CD4-positive, alpha-beta memory T cell (primary cell): Measurements from ENCODE around the gene TEKT4. TPM values are rescaled to one million over a fixed set of nuclear protein-coding genes. Genes with fewer than 3 reads are reported as not detected.
"Not testable (repeated sequence)": the region's sequence is repeated elsewhere in the genome, so short reads cannot be mapped to it uniquely, and the experiment has no call there.

Source experiments
- CTCF ChIA-PET: fragments of 350-600 bp; sonication (Branson Sonifier 250); formaldehyde crosslinking; loops from one replicate; lab custom pipeline; 2021; ENCODE audit warnings: inconsistent platforms; ENCODE audit not compliant: partially characterized antibody; lab: Charles Lee
- POLR2A ChIA-PET: fragments of 350-600 bp; sonication (Branson Sonifier 250); formaldehyde crosslinking; loops from one replicate; lab custom pipeline; 2021; ENCODE audit not compliant: partially characterized antibody; lab: Charles Lee
- DNase-seq, 5 donors: peaks; one replicate each; pipeline versions ENCODE4 v3.0.0 to v3.0.0-alpha.2; 2020 to 2022; ENCODE audit warnings: mixed read lengths in 1 of 5
- H3K27ac ChIP-seq: one replicate; pipeline ENCODE4 v1.7.0; 2013; ENCODE audit warnings: low read depth, low read length
- H3K27me3 ChIP-seq: 2 replicates; pipeline ENCODE4 v1.7.0; 2013; ENCODE audit warnings: mild to moderate bottlenecking, low read length, moderate library complexity; ENCODE audit not compliant: insufficient read depth
- H3K36me3 ChIP-seq: 2 replicates; pipeline ENCODE4 v1.7.0; 2013; ENCODE audit warnings: mild to moderate bottlenecking, low read length, moderate library complexity; ENCODE audit not compliant: insufficient read depth
- H3K4me1 ChIP-seq: 2 replicates; pipeline ENCODE4 v1.7.0; 2013; ENCODE audit warnings: mild to moderate bottlenecking, low read length, moderate library complexity; ENCODE audit not compliant: insufficient read depth
- H3K4me3 ChIP-seq, 2 donors: one replicate each; pipeline ENCODE4 v1.7.0; 2013; ENCODE audit warnings: low read length in 2 of 2, mild to moderate bottlenecking in 1 of 2
- H3K9me3 ChIP-seq, 2 donors: one replicate each; pipeline ENCODE4 v1.7.0; 2013; ENCODE audit warnings: low read length in 2 of 2, control low read depth in 1 of 2; ENCODE audit not compliant: control insufficient read depth in 1 of 2
- H3K27ac Mint-ChIP-seq, 7 donors: one replicate each; pipeline ENCODE4 v1.8.0; 2020 to 2021; ENCODE audit warnings: mixed read lengths in 7 of 7, mild to moderate bottlenecking in 6 of 7, inconsistent platforms in 3 of 7, moderate library complexity in 3 of 7
- H3K27me3 Mint-ChIP-seq, 2 donors: one replicate each; pipeline ENCODE4 v1.8.0; 2020 to 2021; ENCODE audit warnings: mixed read lengths in 2 of 2
- H3K36me3 Mint-ChIP-seq, 2 donors: one replicate each; pipeline ENCODE4 v1.8.0; 2020 to 2021; ENCODE audit warnings: mixed read lengths in 2 of 2, inconsistent platforms in 1 of 2, mild to moderate bottlenecking in 1 of 2
- H3K4me1 Mint-ChIP-seq, 4 donors: one replicate each; pipeline ENCODE4 v1.8.0; 2020 to 2021; ENCODE audit warnings: mixed read lengths in 4 of 4, mild to moderate bottlenecking in 1 of 4
- H3K4me3 Mint-ChIP-seq, 8 donors: one replicate each; pipeline ENCODE4 v1.8.0; 2020 to 2021; ENCODE audit warnings: mixed read lengths in 8 of 8, mild to moderate bottlenecking in 7 of 8, moderate library complexity in 6 of 8, inconsistent platforms in 3 of 8
- H3K9me3 Mint-ChIP-seq, 8 donors: one replicate each; pipeline ENCODE4 v1.8.0; 2020 to 2021; ENCODE audit warnings: mixed read lengths in 8 of 8, mild to moderate bottlenecking in 5 of 8, inconsistent platforms in 3 of 8, moderate library complexity in 1 of 8
- intact Hi-C: fragments of 100-400 bp; cut with micrococcal nuclease; formaldehyde crosslinking; loops from one replicate; pipeline ENCODE4 v1.15.1; 2023
- polyA plus RNA-seq, 2 donors: library from polyadenylated mRNA; unstranded; fragments of 300-500 nt; fragmentation: Illumina TruSeq; gene quantifications; one replicate each; pipeline ENCODE4 v1.2.3, GENCODE V29; 2021
- total RNA-seq, 2 experiments: library from RNA; stranded (reverse); gene quantifications; one replicate each; pipeline ENCODE4 v1.2.3, GENCODE V29; 2021

Gene TEKT4
- total and polyA plus RNA-seq, 4 experiments from 2014 or later, result not detected

- H3K4me3 ChIP-seq, CTCF ChIA-PET, H3K27me3 ChIP-seq, H3K36me3 Mint-ChIP-seq, H3K9me3 ChIP-seq, H3K36me3 ChIP-seq, H3K27ac ChIP-seq, H3K27ac Mint-ChIP-seq, H3K27me3 Mint-ChIP-seq, H3K4me1 Mint-ChIP-seq, H3K4me3 Mint-ChIP-seq, H3K4me1 ChIP-seq, POLR2A ChIA-PET, DNase-seq, intact Hi-C loops: not testable (repeated sequence)
- peaks cover 0 to 17% (median 3%) of the 10 kb centered on the region in 8 donors for H3K9me3 Mint-ChIP-seq
Measured at GRCh38 chr2:94906976-94907375, 35.7 kb downstream of the TEKT4 start.

GRCh38 chr2:94923196-94923595, 52.0 kb downstream of the TEKT4 start:
- intact Hi-C loops, result no loop called here
- peaks cover 0 to 8% (median 4%) of the 10 kb centered on the region in 8 donors for H3K9me3 Mint-ChIP-seq
- no peak for DNase-seq
- POLR2A ChIA-PET, result no interaction called here
- H3K4me1 Mint-ChIP-seq, result no peaks in the 10 kb centered on the region
- no peaks in the 10 kb centered on the region for H3K9me3 ChIP-seq
- H3K27ac ChIP-seq, result no peak overlapping the region
- no peaks in the 10 kb centered on the region for H3K36me3 Mint-ChIP-seq
- H3K4me1 ChIP-seq, result no peaks in the 10 kb centered on the region
- H3K27me3 ChIP-seq, result no peaks in the 10 kb centered on the region
- peaks cover 7 to 9% of the 10 kb centered on the region in 2 donors for H3K27me3 Mint-ChIP-seq
- no peak overlapping the region for H3K4me3 ChIP-seq
- H3K36me3 ChIP-seq, result no peaks in the 10 kb centered on the region
- CTCF ChIA-PET, result no interaction called here
- no peak overlapping the region for H3K27ac Mint-ChIP-seq
- H3K4me3 Mint-ChIP-seq, result no peak overlapping the region

- H3K27ac ChIP-seq, POLR2A ChIA-PET, H3K36me3 Mint-ChIP-seq, H3K36me3 ChIP-seq, H3K27ac Mint-ChIP-seq, H3K4me1 ChIP-seq, H3K9me3 ChIP-seq, H3K4me1 Mint-ChIP-seq, CTCF ChIA-PET, H3K9me3 Mint-ChIP-seq, H3K27me3 Mint-ChIP-seq, intact Hi-C loops, DNase-seq, H3K4me3 Mint-ChIP-seq, H3K27me3 ChIP-seq, H3K4me3 ChIP-seq: not testable (repeated sequence)
Measured at GRCh38 chr2:94924999-94925398, 53.8 kb downstream of the TEKT4 start.

Other genes starting within 250 kb of the TEKT4 start
- gene MAL, start 154.3 kb downstream of the TEKT4 start, total RNA-seq, result 100 to 1,000 TPM; 108 to 113 TPM
- gene MAL, start 154.3 kb downstream of the TEKT4 start, polyA plus RNA-seq, result 100 to 1,000 TPM; 271 to 274 TPM